GM12801 (cell line): ENCODE measurements around the gene LGR4.

Experiments used
- TF ChIP-seq, protein P1 (sequence below): IDR thresholded peaks from one replicate; pipeline ENCODE4 v1.5.1; 2011; ENCODE audit warnings: control low read depth; ENCODE audit not compliant: insufficient read length; ENCODE audit errors: extremely low read depth

Gene LGR4

DNA sequence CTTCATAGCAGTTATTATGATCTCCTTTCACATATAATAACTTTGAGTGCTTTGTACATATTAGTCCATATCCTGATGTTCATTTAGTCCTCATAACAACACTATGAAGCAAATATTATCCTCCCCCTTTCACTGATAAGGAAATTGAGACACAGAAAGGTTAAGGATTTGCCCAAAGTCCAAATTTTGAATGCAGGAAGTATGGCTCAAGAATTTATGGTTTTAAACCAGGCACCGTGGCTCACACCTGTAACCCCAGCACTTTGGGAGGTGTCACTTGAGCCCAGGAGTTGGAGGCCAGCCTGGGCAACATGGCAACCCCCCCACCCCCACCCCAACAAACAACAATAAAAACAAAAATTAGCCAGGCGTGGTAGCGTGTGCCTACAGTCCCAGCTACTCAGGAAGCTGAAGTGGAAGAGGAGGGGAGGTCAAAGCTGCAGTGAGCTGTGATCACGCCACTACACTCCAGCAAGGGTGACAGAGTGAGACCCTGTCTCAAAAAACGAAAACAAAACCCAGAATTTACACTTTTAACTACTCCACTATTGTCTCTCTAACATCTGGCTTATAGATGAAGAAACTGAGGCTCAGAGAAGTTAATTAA is 118.1 kb downstream of the LGR4 start:
- TF ChIP-seq, protein P1, sequence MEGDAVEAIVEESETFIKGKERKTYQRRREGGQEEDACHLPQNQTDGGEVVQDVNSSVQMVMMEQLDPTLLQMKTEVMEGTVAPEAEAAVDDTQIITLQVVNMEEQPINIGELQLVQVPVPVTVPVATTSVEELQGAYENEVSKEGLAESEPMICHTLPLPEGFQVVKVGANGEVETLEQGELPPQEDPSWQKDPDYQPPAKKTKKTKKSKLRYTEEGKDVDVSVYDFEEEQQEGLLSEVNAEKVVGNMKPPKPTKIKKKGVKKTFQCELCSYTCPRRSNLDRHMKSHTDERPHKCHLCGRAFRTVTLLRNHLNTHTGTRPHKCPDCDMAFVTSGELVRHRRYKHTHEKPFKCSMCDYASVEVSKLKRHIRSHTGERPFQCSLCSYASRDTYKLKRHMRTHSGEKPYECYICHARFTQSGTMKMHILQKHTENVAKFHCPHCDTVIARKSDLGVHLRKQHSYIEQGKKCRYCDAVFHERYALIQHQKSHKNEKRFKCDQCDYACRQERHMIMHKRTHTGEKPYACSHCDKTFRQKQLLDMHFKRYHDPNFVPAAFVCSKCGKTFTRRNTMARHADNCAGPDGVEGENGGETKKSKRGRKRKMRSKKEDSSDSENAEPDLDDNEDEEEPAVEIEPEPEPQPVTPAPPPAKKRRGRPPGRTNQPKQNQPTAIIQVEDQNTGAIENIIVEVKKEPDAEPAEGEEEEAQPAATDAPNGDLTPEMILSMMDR = no peak

DNA sequence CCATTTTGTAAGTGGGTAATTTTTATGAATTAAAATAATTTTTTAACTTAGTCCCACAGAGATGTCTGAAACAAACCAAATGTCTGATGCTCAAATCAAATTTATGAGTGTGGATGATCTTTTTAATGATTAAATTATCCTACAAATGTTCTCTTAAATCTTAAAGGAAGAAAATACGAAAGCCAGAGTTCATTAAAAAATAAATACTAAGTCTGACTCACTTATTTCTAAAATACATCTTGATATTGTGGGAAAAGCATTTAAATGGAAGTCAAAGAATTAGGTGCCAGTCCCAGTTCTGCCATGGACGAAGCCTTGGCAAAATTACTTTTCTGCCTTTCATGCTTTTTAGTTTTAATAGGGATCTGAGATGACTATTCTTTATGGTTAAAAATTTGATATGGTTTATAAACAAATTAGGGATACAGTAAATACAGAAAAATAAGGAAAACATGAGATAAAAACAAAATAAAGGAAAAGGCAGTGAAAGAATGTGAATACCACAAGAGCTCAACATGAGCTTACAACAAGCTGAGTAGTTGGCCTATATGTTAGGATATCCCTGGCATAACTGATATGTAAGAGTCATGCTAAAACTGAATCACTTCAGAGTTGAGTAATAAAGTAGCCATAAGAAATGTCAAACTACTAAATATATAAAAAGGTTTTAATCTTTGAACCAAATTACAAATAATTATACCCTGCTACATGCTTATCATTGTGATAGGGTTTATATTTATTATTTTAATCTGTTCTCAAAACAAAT is 118.8 kb downstream of the LGR4 start:
- TF ChIP-seq, protein P1 = no peak

DNA sequence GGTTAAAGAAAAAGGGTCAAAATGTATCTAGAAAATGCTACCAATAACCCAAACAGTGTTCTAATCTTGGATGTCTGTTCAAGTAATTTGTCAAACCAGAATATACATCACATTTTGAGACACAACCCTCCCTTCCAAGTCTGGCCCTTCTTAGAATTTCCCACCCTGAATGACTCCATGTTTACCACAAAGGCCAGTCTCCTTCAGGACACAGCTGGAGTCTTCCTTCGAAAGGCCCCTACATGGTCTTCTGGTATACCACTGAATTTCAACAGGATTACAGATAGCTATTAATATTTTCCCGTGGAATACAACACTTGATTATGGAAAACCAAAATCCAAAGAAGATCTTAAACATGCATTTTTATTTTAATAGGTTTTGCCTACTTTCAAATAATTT is 119.8 kb downstream of the LGR4 start:
- TF ChIP-seq, protein P1 = no peak

DNA sequence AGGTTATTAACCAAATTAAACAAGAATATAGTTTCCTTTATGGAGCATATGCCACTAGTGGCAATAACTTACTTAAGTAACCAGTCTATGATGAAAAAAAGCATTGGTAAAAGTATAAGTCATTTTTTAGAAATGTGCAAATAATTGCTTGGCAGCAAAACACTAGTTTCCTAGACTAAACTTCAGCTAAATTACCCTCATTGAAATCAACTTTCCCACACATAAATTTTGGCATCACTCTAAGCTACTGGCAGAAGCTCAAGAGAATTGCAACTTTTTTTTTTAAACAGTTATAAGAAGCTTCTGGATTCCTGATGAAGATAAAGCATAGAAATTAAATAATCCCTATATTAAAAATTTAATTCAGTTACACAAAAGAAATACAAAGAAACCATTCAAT is 122.1 kb downstream of the LGR4 start:
- TF ChIP-seq, protein P1 = no peak

DNA sequence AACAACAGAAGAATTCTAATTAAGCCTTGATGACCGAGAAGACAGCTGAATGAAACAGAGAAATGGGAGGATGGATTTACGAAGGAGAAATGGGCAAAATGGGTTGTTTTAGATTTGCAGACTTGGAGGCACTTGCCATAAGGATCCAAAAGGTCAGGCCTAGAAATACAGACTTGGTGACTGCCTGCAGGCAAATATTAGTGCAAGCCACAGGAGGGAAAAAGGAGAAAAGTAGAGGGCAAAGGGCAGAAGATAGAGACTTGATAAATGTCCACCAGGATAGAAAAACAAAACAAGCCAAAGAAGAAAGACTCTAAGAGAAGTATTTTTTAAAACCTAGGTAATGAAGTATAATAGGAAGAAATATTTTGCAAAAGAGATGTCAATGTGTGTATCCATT is 122.7 kb downstream of the LGR4 start:
- TF ChIP-seq, protein P1 = no peak

DNA sequence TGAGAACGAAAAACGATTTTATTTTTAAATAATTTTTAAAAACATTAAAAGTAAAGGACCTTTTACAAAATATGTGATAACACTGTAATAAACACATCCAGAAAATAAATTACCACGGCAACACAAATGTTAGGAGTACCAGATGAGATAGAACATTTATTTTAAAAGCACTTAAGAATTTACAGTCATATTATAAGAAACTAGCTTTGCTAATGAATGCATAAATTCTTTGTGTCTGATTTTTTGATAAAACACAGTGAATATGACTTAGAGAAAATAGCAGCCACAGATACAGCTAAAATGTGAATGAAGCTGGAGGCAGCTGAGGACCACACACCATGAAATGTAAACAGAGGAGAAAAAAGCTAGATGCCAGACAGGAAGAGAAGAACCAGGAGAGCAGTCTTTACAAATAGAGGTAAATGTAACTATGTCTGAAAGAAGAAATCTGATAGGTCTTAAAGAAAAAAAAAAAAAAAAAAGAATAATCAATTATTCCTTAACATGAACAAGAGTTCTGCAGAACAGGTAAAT is 124.2 kb downstream of the LGR4 start:
- TF ChIP-seq, protein P1 = no peak

DNA sequence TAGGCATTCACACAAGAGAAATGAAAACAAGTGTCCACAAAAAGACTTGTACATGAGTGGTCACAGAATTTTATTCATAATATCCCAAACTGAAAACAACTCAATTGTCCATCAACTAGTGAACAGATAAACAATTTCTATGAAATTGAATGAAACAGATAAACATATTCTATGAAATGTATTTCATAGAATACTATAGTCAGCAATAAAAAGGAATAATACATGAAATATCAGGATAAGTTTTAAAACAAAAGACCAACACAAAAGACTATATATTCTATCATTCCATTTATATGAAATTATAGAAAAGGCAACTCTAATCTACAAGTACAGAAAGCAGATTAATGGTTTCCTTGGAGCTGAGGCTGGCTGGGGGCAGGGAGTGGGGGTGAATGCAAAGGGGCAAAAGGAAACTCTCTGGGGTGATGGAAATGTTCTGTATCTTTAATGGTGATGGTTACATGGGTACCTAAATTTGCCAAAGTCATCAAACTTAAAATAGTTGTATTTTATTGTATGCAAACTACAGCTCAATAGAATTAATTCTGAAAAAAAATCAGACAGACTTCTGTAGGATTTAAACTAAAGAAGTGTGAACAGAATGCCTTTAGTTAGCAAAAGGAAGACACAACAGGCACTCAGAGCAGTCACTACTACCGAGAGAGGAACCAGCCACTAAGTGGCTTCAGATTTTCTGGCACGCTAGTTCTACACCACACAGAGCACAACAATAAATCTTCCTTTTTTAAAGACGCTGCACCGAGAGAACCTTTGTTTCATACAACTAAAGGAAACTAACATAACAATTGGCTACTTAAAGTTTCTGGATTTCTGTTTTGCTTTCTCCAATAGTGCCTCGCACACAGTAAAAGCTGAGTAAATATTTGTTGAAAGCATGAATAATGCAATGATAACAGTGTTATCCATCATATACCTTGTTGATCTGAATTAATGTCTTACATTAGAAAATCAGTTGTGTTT is 124.9 kb downstream of the LGR4 start:
- TF ChIP-seq, protein P1 = no peak
